ENCODE results near the gene CLDND2.
A peak's percentile ranks its signal among the peaks of the same experiment; 100 is the strongest.

CLDND2 gene

DNA sequence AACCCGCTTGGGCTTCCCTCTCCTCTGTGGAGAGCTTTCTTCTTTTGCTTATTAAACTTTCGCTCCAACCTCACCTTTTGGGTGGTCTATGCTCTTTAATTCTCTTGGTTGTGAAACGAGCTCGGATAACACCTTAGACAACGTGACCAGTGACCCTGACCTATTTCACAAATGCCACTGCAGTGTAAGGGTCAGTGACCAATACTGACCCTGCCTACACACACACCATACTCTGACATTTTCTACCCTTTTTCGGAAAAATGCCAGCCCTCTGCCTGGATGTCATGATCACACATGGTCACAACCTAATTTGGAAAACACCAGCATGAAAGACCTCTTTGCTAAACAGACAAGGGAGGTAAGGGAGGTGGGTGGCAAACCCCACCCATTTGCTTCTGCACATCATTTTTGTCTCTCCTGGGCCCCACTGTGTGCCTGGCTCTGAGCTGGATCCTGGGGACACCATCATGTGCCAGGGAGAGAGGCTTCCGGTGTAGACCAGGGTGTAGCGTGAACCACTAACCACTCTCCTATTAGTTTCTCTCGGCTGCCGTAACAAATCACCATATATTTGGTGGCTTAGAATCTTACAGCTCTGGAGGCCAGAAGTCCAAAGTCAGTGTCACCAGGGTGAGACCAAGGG lies 12.5 kb downstream of the CLDND2 start:
- H3K4me1 ChIP-seq: peaks cover 8% of the 10 kb centered on the region
- no peaks in the 10 kb centered on the region for H3K9me3 ChIP-seq
- no peak overlapping the region for H3K4me3 ChIP-seq
- H3K36me3 ChIP-seq (replicated peaks): peaks cover 12% of the 10 kb centered on the region; the same call in 1 of the 2 replicates
- no peaks in the 10 kb centered on the region for H3K27me3 ChIP-seq (ENCODE audit: low read depth)
- in situ Hi-C loops (cut with MboI; ENCODE audit: low sequenced_read_pairs): no loop called here
- DNase-seq (ENCODE audit: low spot score in 2 of 2): no peak

DNA sequence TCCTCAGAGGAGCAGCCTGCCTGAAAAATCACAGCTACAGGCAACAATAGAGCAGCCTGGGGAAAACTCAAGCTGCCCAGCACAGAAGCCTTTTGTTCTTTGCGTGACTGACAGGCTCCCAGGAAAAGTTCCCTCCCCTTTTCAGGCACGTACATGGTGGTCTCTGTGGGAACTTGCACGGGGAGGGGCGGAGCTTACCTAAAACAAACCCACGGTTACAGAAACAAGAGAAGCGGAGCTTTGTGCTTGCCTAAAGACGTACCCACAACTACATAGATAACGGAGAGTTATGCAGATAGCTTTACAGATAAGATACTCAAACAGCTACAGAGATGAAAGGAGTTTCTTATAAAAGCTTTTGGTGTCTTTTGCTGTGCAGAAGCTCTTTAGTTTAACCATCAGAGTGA lies 14.1 kb downstream of the CLDND2 start:
- in situ Hi-C loops (cut with MboI; ENCODE audit: low sequenced_read_pairs): no loop called here
- Histone ChIP-seq H3K27me3 (ENCODE audit: low read depth) (no peaks in the 10 kb centered on the region), H3K4me3 (no peak overlapping the region), H3K36me3 (replicated peaks) (peaks cover 18% of the 10 kb centered on the region; the same call in 1 of the 2 replicates), H3K9me3 (no peaks in the 10 kb centered on the region), H3K4me1 (peaks cover 8% of the 10 kb centered on the region)
- peak; percentile 78 to 85 for DNase-seq (ENCODE audit: low spot score in 2 of 2)

DNA sequence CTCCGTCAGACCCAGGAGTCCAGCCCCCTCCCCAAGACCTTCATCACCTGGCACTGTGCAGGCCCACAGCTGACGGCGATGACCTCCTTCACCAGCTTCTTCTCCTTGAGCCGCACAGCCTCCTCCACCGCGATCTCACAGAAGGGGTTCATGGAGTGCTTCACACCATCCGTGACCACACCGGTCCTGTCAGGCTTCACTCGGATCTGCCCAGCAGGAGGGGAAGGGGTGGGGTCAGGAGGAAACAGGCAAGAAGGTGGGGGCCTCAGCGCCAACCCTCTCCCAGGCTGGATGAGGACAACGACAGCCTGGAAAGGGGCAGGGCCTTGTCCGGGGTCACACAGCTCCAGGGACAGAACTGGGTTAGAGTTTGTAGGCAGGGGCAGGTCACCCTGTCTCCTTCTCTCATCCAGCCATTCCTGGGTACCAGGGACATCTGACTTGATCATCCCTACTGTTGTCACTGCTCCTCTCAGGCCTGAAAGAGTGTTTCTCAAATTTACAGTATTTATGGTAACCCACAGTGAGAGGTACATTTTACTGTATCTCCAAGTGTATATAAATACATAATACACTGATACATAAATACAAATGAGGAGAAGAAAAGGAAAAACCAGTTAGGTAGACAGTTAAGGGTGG lies 14.6 kb downstream of the CLDND2 start:
- H3K4me1 ChIP-seq: peaks cover 8% of the 10 kb centered on the region
- in situ Hi-C loops (cut with MboI; ENCODE audit: low sequenced_read_pairs): no loop called here

GRCh38 chr19:51352783-51353360 lies 15.9 kb downstream of the CLDND2 start:
- Histone ChIP-seq H3K4me3 (no peak overlapping the region), H3K4me1 (peaks cover 8% of the 10 kb centered on the region), H3K36me3 (replicated peaks) (peaks cover 23% of the 10 kb centered on the region), H3K9me3 (no peaks in the 10 kb centered on the region), H3K27me3 (ENCODE audit: low read depth) (no peaks in the 10 kb centered on the region)
- no peak for DNase-seq (ENCODE audit: low spot score in 2 of 2)
- in situ Hi-C loops (cut with MboI; ENCODE audit: low sequenced_read_pairs): no loop called here

More for the DNA sequence above, 14.6 kb downstream of the CLDND2 start:
- no peak for DNase-seq (ENCODE audit: low spot score in 2 of 2)
- Histone ChIP-seq H3K27me3 (ENCODE audit: low read depth) (no peaks in the 10 kb centered on the region), H3K9me3 (no peaks in the 10 kb centered on the region), H3K4me3 (no peak overlapping the region), H3K36me3 (replicated peaks) (peaks cover 18% of the 10 kb centered on the region; the same call in 1 of the 2 replicates)

DNA sequence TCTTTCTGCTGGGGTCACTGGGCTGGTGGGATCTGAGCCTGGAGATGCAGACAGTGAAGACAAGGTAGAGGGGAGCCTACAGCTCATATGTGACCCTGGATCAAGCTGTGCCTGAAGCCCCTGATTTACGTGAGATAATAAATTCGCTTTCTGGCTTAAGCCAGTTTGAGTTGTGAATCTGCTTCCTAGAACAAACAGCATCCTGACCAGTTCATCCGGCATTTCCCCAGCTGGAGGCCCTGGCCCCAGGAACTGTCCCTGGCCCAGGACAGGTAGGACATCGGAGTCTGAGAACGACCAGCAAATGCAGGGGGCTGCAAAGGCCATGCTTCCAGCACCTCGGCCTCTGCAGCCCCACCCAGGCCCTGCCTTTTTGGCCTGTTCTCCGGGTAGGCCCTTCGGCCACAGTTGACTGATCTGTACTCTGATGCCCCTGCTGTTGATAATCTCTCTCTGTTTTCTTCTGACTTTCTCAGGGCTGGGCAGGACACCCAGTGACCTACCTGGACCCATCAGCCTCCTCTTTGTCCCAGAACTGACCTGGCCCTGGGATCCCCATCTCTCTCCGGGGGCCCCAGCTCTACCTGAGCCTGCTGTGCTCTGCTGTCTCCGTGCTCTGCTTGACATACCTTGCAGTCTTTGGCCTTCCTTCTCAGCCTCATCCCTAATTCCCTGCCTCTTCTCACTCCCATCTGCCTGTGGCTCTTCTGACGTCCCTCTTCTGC lies 17.4 kb downstream of the CLDND2 start:
- H3K4me3 ChIP-seq: no peak overlapping the region
- H3K36me3 ChIP-seq (replicated peaks): peaks cover 38% of the 10 kb centered on the region
- H3K9me3 ChIP-seq: no peaks in the 10 kb centered on the region
- H3K4me1 ChIP-seq: peaks cover 8% of the 10 kb centered on the region
- in situ Hi-C loops (cut with MboI; ENCODE audit: low sequenced_read_pairs): no loop called here
- DNase-seq (ENCODE audit: low spot score in 2 of 2): no peak
- H3K27me3 ChIP-seq (ENCODE audit: low read depth): no peaks in the 10 kb centered on the region

DNA sequence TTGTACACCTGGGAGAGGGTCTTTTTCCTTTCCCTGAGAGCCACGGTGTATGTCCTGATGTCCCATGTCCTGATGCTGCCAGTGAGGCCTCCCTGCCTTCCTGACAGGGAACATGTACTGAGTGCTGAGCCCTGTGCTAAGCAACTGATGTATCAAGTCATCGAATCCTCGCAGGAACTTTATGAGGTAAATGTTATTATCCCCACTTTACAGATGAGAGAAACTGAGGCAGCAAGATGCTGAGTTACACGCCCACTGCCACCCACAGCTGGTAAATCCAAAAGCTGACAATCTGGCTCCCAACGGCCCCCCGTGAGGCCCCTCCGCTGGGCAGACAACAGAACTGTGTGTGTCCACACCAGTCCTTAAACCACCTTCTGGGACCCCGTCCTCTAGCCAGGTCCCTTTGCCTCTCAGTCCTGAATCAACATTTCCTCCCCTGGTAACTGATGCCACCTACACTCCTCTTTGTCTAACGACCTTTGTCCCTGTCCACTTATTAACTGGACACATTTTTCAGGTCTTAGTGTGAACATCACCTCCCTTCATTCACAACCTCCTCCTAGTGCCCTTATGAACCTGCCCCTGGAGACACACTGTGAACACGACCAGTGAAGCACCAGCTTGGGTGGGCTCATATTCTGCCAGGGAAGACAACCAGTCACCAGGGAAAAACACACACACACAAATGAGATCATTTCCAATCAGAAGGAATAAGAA lies 21.4 kb downstream of the CLDND2 start:
- in situ Hi-C loops (cut with MboI; ENCODE audit: low sequenced_read_pairs): no loop called here
- Histone ChIP-seq H3K4me3 (no peak overlapping the region), H3K9me3 (no peaks in the 10 kb centered on the region), H3K4me1 (no peaks in the 10 kb centered on the region), H3K27me3 (ENCODE audit: low read depth) (no peaks in the 10 kb centered on the region), H3K36me3 (replicated peaks) (peaks cover 35% of the 10 kb centered on the region)
- no peak for DNase-seq (ENCODE audit: low spot score in 2 of 2)

DNA sequence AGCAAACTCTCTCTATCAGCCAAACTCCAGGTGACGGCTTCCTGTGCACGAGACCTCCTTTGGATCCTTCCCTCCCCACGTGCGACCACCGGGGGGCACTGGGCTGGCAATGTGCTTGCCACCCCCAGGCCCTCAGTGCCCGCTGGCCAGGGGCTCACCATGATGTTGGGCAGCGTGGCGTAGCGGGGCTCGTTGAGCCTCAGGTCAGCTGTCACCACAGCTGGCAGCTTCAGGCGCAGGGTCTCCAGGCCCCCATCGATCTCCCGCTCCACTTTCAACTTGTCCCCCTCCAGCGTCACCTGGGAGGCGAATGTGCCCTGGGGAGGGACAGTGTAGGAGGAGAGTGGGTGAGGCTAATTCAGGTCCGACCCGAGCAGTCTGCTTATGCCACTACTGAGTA lies 22.1 kb downstream of the CLDND2 start:
- in situ Hi-C loops (cut with MboI; ENCODE audit: low sequenced_read_pairs): no loop called here
- no peak overlapping the region for H3K4me3 ChIP-seq
- DNase-seq (ENCODE audit: low spot score in 2 of 2): no peak
- peaks cover 32% of the 10 kb centered on the region for H3K36me3 ChIP-seq (replicated peaks)
- no peaks in the 10 kb centered on the region for H3K27me3 ChIP-seq (ENCODE audit: low read depth)
- no peaks in the 10 kb centered on the region for H3K4me1 ChIP-seq
- no peaks in the 10 kb centered on the region for H3K9me3 ChIP-seq

- Histone ChIP-seq H3K36me3 (replicated peaks) (peaks cover 21% of the 10 kb centered on the region), H3K27me3 (ENCODE audit: low read depth) (no peaks in the 10 kb centered on the region), H3K9me3 (no peaks in the 10 kb centered on the region), H3K4me1 (peaks cover 5% of the 10 kb centered on the region; the same call in 1 of the 2 replicates), H3K4me3 (no peak overlapping the region)
- in situ Hi-C loops (cut with MboI; ENCODE audit: low sequenced_read_pairs): no loop called here
- DNase-seq (ENCODE audit: low spot score in 2 of 2): no peak
These were observed 23.7 kb downstream of the CLDND2 start for GRCh38 chr19:51345076-51345620.

- Histone ChIP-seq H3K4me1 (peaks cover 8% of the 10 kb centered on the region), H3K9me3 (no peaks in the 10 kb centered on the region), H3K27me3 (ENCODE audit: low read depth) (no peaks in the 10 kb centered on the region), H3K4me3 (no peak overlapping the region), H3K36me3 (replicated peaks) (peaks cover 16% of the 10 kb centered on the region)
- no peak for DNase-seq (ENCODE audit: low spot score in 2 of 2)
- in situ Hi-C loops (cut with MboI; ENCODE audit: low sequenced_read_pairs): no loop called here
These were observed 25.9 kb downstream of the CLDND2 start for GRCh38 chr19:51342631-51343569.

- Histone ChIP-seq H3K4me1 (peaks cover 8% of the 10 kb centered on the region), H3K27me3 (ENCODE audit: low read depth) (no peaks in the 10 kb centered on the region), H3K9me3 (no peaks in the 10 kb centered on the region), H3K4me3 (no peak within 1 kb of the TSS; the same call in 1 of the 2 replicates), H3K36me3 (replicated peaks) (peaks cover 8% of the 10 kb centered on the region)
- DNase-seq (ENCODE audit: low spot score in 2 of 2): no peak
- in situ Hi-C loops (cut with MboI; ENCODE audit: low sequenced_read_pairs): no loop called here
These were observed 26.7 kb downstream of the CLDND2 start, which contains the start of gene VSIG10L for GRCh38 chr19:51341976-51342580. VSIG10L (minus strand) TSS chr19:51342139; CDS start chr19:51342124, 15 bp downstream.

DNA sequence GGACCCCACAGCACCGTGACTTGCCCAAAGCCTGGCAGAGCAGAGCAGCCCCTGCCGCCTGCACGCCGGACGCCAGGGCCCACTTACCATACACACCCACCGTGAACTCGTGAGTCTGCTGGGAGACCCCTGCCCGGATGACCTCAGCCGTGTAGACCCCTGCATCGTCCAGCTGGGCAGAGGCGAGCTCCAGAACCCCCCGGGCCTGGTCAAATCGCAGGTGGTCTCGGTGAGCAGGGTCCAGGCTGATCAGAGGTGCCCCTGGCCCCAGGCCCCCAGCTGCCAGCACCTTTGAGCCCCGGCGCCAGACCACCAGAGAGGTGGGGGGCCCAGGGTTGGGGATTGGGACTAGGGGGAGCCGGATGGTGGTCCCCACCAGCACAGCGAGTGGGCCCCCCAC lies 27.7 kb downstream of the CLDND2 start:
- no peaks in the 10 kb centered on the region for H3K9me3 ChIP-seq
- H3K4me1 ChIP-seq: peaks cover 8% of the 10 kb centered on the region
- peak overlapping the region; percentile 64; the same call in 1 of the 2 replicates for H3K4me3 ChIP-seq
- no peaks in the 10 kb centered on the region for H3K27me3 ChIP-seq (ENCODE audit: low read depth)
- no peaks in the 10 kb centered on the region; the same call in 1 of the 2 replicates for H3K36me3 ChIP-seq (replicated peaks)
- in situ Hi-C loops (cut with MboI; ENCODE audit: low sequenced_read_pairs): no loop called here
- no peak for DNase-seq (ENCODE audit: low spot score in 2 of 2)
